ENCODE results near the gene MED12. TPM values are rescaled to one million over a fixed set of nuclear protein-coding genes. Genes with fewer than 3 reads are reported as not detected.

Gene MED12
- total and polyA plus RNA-seq, 10 of the 15 experiments (the other 5 are each of a cell fraction or from before 2014, with no cell fraction given): 0.68 to 28.5 (median 13.7) TPM

GRCh38 chrX:71181910-71182799 is 63.8 kb downstream of the MED12 start (continued):
- TF ChIP-seq PKNOX1 (IDR thresholded peaks at IDR 0.05) (peak; percentile 98), ATF7 (IDR thresholded peaks at IDR 0.05; ENCODE audit: low read depth) (peak; percentile 53; the same call in 1 of the 2 replicates), IRF3 (IDR thresholded peaks at IDR 0.05) (peak; percentile 53; the same call in 1 of the 2 replicates), MLLT1 (IDR thresholded peaks at IDR 0.05) (no peak), SMAD1 (IDR thresholded peaks at IDR 0.05; ENCODE audit: low read depth, partially characterized antibody) (no peak), ZNF592 (IDR thresholded peaks at IDR 0.05) (no peak), NBN (IDR thresholded peaks at IDR 0.05) (no peak), PAX5 (IDR thresholded peaks at IDR 0.05; ENCODE audit: borderline replicate concordance, low read depth, low read length) (no peak), SPI1 (IDR thresholded peaks at IDR 0.05; ENCODE audit: borderline replicate concordance, insufficient read depth, low read depth, low read length) (no peak), ZZZ3 (IDR thresholded peaks at IDR 0.05; ENCODE audit: control insufficient read depth, insufficient read length, low read depth) (no peak), ZNF24 (IDR thresholded peaks at IDR 0.05) (no peak), E4F1 (IDR thresholded peaks at IDR 0.05; ENCODE audit: borderline replicate concordance, partially characterized antibody) (no peak), ZNF384 (IDR thresholded peaks at IDR 0.05; ENCODE audit: borderline replicate concordance, low read depth, low read length) (no peak), NFYA (IDR thresholded peaks at IDR 0.05; ENCODE audit: borderline replicate concordance, low read depth, low read length) (no peak), RAD51 (IDR thresholded peaks at IDR 0.05) (peak; percentile 86), MEF2B (IDR thresholded peaks at IDR 0.05; ENCODE audit: partially characterized antibody, poor library complexity, severe bottlenecking) (no peak)
